GM10266 (cell line): ENCODE data around the gene KIF1A.

Source experiments
- DNase-seq: peaks from one replicate; pipeline ENCODE4 v3.0.0; 2012; ENCODE audit errors: extremely low spot score
- TF ChIP-seq, protein P1 (sequence below): IDR thresholded peaks from 2 replicates; pipeline ENCODE4 v1.5.1; 2012; ENCODE audit warnings: mild to moderate bottlenecking, low read depth; ENCODE audit not compliant: control insufficient read depth, insufficient read depth; ENCODE audit errors: missing control alignments

Gene KIF1A

GRCh38 chr2:240806006-240806405 lies 14.0 kb downstream of the KIF1A start:
- DNase-seq, result no peak
- TF ChIP-seq, protein P1, sequence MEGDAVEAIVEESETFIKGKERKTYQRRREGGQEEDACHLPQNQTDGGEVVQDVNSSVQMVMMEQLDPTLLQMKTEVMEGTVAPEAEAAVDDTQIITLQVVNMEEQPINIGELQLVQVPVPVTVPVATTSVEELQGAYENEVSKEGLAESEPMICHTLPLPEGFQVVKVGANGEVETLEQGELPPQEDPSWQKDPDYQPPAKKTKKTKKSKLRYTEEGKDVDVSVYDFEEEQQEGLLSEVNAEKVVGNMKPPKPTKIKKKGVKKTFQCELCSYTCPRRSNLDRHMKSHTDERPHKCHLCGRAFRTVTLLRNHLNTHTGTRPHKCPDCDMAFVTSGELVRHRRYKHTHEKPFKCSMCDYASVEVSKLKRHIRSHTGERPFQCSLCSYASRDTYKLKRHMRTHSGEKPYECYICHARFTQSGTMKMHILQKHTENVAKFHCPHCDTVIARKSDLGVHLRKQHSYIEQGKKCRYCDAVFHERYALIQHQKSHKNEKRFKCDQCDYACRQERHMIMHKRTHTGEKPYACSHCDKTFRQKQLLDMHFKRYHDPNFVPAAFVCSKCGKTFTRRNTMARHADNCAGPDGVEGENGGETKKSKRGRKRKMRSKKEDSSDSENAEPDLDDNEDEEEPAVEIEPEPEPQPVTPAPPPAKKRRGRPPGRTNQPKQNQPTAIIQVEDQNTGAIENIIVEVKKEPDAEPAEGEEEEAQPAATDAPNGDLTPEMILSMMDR, result no peak

DNA sequence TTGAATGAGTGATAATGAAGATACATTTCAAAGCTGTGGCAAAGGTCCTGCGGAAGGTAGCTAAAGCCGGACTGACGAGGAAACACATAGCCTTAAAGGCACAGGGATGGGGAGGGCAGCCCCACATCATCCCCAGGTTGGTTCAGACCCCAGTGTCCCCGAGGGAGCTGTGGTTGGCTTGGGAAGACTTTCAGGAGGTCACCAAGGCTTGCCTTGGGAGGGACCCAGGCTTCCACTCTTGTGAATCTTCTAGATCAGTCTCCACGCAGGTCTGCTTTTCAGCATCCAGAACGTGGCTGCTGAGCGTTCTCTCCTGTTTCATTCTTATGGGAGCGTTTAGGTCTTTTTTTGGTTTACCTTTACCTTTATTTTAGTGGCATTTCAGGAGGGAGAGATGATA lies 16.8 kb downstream of the KIF1A start:
- no peak for DNase-seq
- TF ChIP-seq, protein P1, result no peak

DNA sequence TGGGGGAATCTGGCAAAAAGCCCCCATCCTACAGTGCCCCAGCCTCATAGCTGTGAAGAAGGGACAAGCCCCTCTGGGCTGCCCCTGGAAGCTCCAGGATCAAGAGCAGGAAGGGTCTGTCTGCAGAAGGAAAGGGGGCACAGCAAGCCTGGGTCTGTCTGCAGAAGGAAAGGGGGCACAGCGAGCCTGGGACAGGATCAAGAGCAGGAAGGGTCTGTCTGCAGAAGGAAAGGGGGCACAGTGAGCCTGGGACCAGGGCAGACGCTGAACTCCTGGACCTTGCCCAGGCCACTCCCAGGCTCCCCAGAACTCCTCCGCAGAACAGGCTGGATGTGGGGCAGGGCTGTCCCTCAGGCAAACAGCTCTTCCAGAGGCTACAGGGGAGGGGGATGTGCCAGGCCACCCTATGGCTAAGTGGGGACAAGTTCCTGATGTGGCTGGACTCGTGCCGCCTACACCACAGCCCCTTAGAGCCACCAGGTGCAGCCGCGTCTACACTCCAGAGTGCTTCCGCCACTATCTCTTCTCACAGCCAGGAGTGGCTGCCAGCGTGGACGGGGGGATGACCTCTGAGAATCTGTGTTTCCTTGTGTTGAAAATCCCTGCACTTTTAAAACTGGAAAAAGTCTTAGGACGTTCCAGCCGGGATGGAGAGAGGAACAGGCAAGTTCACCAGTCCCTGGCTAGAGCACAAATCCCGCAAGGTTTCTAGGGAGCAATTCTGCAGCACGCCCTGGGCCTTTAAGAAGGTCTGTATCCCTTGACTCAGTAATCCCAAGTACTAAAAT lies 20.8 kb downstream of the KIF1A start:
- DNase-seq, result no peak
- TF ChIP-seq, protein P1, result no peak

GRCh38 chr2:240798327-240798905 lies 21.6 kb downstream of the KIF1A start:
- DNase-seq, result no peak
- TF ChIP-seq, protein P1, result no peak

DNA sequence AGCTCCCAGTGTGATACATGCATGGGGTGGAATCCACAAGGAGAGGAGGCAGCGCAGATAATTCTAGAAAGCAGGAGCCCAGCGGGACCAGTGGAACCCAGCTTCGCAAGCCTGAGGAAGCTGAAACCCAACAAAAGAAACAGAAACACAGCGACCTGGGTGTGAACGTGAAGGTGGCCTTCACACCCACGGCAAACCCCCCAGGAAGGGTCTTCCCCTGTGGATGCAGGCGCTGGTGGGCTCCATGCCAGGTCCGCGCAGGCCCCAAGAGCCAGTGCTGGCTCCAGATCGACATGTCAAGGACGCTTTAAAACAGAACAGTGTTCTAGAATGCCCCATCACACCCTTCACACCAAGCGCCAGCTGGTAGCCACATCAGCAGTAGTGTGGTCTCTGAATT lies 22.1 kb downstream of the KIF1A start:
- TF ChIP-seq, protein P1, result no peak

GRCh38 chr2:240797500-240797895 lies 22.5 kb downstream of the KIF1A start:
- DNase-seq, result no peak
- TF ChIP-seq, protein P1, result no peak

More for the DNA sequence above, 22.1 kb downstream of the KIF1A start:
- no peak for DNase-seq

GRCh38 chr2:240796543-240797499 lies 23.2 kb downstream of the KIF1A start:
- DNase-seq, result no peak
- TF ChIP-seq, protein P1, result no peak
